MG63 (cell line): ENCODE data around the gene AVP. TPM values are rescaled to one million over a fixed set of nuclear protein-coding genes. Genes with fewer than 3 reads are reported as not detected.
"Not testable (repeated sequence)": the region's sequence is repeated elsewhere in the genome, so short reads cannot be mapped to it uniquely, and the experiment has no call there.

Source experiments
- DNase-seq: peaks from one replicate; pipeline ENCODE4 v3.0.0-alpha.2; 2020
- H3K27me3 ChIP-seq: fragments of 250-450 bp; sonication (Bioruptor Pico); 2 replicates; pipeline ENCODE4 v1.5.1; 2020; ENCODE audit warnings: mild to moderate bottlenecking, moderate library complexity
- H3K36me3 ChIP-seq: fragments of 250-450 bp; sonication (Bioruptor Pico); 2 replicates; pipeline ENCODE4 v1.5.1; 2020; ENCODE audit warnings: mild to moderate bottlenecking, moderate library complexity
- H3K4me3 ChIP-seq: fragments of 250-450 bp; sonication (Bioruptor Pico); 2 replicates; pipeline ENCODE4 v1.5.1; 2020; ENCODE audit warnings: mild to moderate bottlenecking, moderate library complexity
- H3K9me3 ChIP-seq: fragments of 250-450 bp; sonication (Bioruptor Pico); 2 replicates; pipeline ENCODE4 v1.5.1; 2020; ENCODE audit warnings: mild to moderate bottlenecking, moderate library complexity
- total RNA-seq: library from RNA; depleted of rRNA; stranded (reverse); fragments of >200 nt; shearing (Covaris generic); gene quantifications from 2 replicates; pipeline ENCODE4 v1.2.3, GENCODE V29; 2014; ENCODE audit warnings: low replicate concordance; rRNA removed

AVP gene, protein sequence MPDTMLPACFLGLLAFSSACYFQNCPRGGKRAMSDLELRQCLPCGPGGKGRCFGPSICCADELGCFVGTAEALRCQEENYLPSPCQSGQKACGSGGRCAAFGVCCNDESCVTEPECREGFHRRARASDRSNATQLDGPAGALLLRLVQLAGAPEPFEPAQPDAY
- not detected in 2 replicates for total RNA-seq

DNA sequence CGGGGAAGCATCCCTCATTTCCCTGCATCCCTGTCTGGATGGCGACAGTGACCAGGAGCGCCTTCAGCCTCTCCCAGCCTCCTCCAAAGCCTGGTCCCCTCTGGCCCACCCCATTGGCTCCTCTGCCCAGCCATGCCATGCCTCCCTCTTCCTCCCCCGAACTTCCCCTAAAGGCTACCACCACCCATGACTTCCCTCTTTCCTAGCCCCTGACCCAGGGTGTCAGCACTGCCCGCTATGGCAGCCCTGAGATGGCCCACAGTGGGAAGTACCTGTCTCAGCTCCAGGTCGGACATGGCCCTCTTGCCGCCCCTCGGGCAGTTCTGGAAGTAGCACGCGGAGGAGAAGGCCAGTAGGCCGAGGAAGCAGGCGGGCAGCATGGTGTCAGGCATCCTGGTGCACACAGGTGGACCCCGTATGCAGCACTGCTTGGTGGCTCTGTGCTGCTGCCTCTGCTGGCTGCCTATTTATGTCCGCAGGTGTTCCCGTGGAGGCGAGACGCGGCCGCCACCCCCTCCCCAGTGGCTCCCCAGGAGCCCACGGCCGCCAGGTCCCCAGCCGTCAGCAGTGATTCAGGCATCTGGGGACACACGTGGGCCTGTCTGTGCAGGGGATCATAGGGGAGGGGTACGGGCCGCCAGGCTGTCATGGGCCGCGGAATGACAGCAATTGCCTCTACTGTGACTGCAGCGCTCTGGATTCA lies at the start of gene AVP:
TSS of gene AVP (minus strand) at position 442 of the 703 bp plus-strand sequence. CDS start at position 392, 50 bp downstream.
- no peaks in the 10 kb centered on the region for H3K36me3 ChIP-seq
- H3K27me3 ChIP-seq: no peaks in the 10 kb centered on the region
- DNase-seq: no peak
- no peaks in the 10 kb centered on the region for H3K9me3 ChIP-seq
- H3K4me3 ChIP-seq: no peak within 1 kb of the TSS

DNA sequence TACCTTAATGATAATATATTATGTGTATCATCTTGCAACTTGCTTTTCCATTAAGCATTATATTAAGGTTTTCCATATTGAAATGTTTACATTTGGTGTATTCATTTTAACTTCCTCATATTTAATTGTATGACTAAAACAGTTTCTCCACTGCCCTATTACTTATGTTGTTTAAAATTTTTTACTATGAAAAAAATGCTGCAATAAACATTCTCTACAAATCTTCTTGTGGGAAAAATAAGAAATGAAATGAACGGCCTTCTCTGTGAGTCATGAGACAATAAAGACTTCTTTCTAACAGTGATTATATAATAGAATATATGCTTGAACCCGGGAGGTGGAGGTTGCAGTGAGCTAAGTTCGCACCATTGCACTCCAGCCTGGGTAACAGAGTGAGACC lies 49.6 kb upstream of the AVP start:
- no peaks in the 10 kb centered on the region for H3K27me3 ChIP-seq
- H3K36me3 ChIP-seq: no peaks in the 10 kb centered on the region
- H3K4me3 ChIP-seq: no peak overlapping the region
- DNase-seq: no peak
- H3K9me3 ChIP-seq: no peaks in the 10 kb centered on the region

DNA sequence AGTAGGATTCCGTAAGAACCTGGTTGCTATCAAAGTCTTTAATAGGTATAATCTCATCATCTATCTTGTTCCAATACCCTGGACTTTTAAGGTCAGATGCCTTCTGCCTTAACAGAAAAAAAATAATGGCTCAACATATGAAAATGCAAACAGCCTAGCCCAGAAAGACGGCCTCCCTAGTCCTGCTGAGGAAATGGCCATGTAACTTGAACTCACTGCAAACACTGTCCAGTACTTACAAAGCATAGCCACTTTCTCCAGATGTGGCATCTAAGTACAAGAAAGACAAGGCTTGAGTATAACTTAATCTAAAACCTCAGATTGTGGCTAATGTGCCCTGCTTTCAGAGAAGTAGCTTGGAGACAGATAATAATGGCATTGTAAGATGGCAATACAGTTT lies 48.6 kb upstream of the AVP start:
- no peaks in the 10 kb centered on the region for H3K36me3 ChIP-seq
- DNase-seq: no peak

DNA sequence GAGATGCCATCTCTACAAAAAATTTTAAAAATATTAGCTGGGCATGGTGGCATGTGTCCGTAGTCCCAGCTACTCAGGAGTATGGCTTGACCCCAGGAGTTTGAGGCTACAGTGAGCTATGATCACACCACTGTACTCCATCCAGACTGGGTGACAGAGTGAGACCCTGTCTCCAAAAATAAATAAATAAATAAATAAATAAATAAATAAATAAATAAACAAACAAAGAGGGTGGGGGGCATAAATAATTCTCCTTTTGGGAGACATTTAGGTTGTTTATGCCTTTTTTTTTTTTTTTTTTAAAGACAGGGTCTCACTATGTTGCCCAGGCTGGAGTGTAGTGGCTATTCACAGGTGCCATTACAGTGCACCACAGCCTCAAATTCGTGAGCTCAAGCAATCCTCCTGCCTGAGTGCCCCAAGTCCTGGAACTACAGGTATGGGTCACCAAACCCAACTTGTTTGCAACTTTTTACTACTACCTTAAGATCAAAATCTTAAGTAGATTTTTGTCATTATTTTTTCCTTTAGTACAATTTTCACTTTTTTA lies 45.6 kb upstream of the AVP start:
- no peak for DNase-seq
- Histone ChIP-seq H3K36me3 (no peaks in the 10 kb centered on the region), H3K4me3 (no peak overlapping the region), H3K27me3 (no peaks in the 10 kb centered on the region), H3K9me3 (no peaks in the 10 kb centered on the region)

More for the DNA sequence above, 48.6 kb upstream of the AVP start:
- no peak overlapping the region for H3K4me3 ChIP-seq
- no peaks in the 10 kb centered on the region for H3K27me3 ChIP-seq
- no peaks in the 10 kb centered on the region for H3K9me3 ChIP-seq

DNA sequence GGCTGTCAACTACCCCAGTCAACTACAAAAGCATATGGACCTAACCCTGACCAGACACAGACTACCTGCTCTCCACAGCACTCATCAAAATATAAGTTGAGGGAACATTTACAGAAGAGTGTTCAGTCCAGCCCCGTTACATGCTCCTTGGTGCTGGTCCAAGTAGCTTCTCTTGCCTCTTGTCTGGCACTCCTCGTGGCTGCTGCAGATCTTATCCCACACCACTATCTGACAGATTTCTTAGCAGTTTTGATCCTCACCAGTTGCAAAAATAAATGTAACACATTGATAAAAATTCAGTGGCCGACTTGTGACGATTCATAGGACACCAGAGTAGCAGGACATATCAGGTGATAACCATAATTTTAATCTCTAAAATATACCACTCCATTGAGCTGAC lies 44.6 kb upstream of the AVP start:
- H3K9me3 ChIP-seq: no peaks in the 10 kb centered on the region
- H3K27me3 ChIP-seq: no peaks in the 10 kb centered on the region
- no peak overlapping the region for H3K4me3 ChIP-seq
- H3K36me3 ChIP-seq: no peaks in the 10 kb centered on the region
- no peak for DNase-seq

DNA sequence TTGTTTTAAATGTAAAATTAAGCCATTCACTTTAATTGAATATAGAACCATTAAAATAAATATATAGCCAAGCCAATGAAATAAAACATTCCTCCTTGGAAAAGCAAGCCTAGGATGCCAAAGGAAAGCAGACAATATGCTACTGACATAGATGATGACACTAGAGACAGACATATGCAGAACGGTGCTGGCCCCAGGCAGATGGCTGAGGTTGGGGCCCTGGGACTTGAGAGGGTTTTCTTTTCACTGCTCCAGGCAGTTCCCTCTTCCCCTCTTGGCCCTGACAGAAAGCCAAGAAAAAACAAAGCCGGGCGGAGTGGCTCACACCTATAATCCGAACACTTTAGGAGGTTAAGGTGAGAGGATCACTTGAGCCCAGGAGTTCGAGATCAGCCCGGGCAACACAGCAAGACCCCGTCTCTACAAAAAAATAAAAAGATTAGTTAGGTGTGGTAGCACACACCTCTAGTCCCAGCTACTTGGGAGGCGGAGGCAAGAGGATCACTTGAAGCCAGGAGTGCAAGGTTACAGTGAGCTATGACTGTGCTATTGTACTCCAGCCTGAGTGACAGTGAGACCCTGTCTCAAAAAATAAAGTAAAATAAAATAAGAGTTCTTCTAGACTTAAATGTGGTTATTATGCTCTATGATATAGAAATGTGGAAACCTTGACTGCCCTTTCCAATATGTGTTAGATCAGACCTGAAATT lies 43.9 kb upstream of the AVP start:
- H3K36me3 ChIP-seq: no peaks in the 10 kb centered on the region
- DNase-seq: no peak
- no peaks in the 10 kb centered on the region for H3K27me3 ChIP-seq
- no peaks in the 10 kb centered on the region for H3K9me3 ChIP-seq
- no peak overlapping the region for H3K4me3 ChIP-seq

DNA sequence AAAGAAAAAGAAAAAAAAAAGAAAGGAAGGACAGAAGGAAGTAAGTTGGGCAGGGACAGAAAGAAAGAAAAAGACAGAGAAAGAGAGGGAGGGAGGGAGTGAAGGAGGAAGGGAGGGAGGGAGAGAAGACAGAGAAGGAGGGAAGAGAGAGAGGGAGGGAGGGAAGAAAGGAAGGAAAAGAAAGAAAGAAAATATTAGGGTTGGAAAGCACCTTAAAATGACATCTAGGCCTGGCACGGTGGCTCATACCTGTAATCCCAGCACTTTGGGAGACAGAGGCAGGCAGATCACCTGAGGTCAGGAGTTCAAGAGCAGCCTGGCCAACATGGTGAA lies 42.0 kb upstream of the AVP start:
- Histone ChIP-seq H3K4me3 (no peak overlapping the region), H3K27me3 (no peaks in the 10 kb centered on the region), H3K9me3 (no peaks in the 10 kb centered on the region), H3K36me3 (no peaks in the 10 kb centered on the region)
- no peak for DNase-seq

DNA sequence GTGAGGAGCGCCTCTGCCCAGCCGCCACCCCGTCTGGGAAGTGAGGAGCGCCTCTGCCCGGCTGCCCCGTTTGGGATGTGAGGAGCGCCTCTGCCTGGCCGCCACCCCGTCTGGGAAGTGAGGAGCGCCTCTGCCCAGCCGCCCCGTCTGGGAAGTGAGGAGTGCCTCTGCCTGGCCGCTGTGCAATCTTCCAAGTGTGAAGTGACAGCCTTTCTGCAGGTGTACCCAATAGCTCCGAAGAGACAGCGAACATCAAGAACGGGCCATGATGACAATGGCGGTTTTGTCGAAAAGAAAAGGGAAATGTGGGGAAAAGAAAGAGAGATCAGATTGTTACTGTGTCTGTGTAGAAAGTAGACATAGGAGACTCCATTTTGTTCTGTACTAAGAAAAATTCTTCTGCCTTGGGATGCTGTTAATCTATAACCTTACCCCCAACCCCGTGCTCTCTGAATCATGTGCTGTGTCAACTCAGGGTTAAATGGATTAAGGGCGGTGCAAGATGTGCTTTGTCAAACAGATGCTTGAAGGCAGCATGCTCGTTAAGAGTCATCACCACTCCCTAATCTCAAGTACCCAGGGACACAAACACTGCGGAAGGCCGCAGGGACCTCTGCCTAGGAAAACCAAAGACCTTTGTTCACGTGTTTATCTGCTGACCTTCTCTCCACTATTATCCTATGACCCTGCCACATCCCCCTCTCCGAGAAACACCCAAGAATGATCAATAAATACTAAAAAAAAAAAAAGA lies 41.4 kb upstream of the AVP start:
- DNase-seq, H3K36me3 ChIP-seq, H3K9me3 ChIP-seq, H3K4me3 ChIP-seq, H3K27me3 ChIP-seq: not testable (repeated sequence)

DNA sequence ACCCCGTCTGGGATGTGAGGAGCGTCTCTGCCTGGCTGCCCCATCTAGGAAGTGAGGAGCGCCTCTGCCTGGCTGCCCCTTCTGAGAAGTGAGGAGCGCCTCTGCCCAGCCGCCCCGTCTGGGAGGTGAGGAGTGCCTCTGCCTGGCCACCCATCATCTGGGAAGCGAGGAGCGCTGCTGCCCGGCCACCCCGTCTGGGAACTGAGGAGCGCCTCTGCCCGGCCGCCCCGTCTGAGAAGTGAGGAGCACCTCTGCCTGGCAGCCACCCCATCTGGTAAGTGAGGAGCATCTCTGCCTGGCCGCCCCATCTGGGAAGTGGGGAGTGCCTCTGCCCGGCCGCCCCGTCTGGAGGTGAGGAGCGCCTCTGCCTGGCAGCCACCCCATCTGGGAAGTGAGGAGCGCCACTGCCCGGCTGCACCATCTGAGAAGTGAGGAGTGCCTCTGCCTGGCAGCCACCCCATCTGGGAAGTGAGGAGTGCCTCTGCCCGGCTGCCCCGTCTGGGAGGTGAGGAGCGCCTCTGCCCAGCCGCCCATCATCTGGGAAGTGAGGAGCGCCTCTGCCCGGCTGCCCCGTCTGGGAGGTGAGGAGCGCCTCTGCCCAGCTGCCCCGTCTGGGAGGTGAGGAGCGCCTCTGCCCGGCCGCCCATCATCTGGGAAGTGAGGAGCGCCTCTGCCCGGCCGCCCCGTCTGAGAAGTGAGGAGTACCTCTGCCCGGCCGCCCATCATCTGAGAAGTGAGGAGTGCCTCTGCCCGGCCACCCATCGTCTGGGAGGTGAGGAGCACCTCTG lies 40.4 kb upstream of the AVP start:
- not testable (repeated sequence) for H3K36me3 ChIP-seq, DNase-seq, H3K4me3 ChIP-seq

DNA sequence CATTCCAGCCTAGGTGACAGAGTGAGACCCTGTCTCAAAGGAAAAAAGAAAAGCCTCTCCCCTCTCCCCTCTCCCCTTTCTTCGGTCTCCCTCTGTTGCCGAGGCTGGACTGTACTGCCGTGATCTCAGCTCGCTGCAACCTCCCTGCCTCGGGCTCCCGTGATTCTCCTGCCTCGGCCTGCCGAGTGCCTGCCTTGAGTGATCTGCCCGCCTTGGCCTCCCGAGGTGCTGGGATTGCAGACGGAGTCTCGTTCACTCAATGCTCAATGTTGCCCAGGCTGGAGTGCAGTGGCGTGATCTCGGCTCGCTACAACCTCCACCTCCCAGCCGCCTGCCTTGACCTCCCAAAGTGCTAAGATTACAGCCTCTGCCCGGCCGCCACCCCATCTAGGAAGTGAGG lies 39.6 kb upstream of the AVP start:
- H3K4me3 ChIP-seq, H3K36me3 ChIP-seq, H3K27me3 ChIP-seq, H3K9me3 ChIP-seq, DNase-seq: not testable (repeated sequence)

More for the DNA sequence above, 40.4 kb upstream of the AVP start:
- not testable (repeated sequence) for H3K27me3 ChIP-seq, H3K9me3 ChIP-seq

DNA sequence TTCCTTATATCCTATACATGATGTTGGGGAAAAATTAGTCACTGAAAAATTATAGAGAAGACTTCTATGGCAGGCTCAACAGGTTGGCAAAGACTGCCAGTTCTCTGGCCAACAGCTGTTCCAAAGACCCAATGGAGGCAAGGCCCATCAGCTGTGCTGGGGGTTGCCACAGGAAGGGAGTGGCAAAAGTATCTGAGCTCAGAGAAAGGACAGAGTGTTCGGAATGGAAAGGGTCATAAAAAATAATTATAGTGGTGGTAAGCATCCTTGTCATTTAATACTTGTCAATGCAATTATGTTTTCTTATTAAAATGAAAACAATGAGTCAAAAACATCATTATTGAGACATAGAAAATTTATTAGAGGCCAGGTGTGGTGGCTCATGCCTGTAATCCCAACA lies 39.0 kb upstream of the AVP start:
- DNase-seq: peak; percentile 24
- H3K4me3 ChIP-seq: no peak overlapping the region
- no peaks in the 10 kb centered on the region for H3K27me3 ChIP-seq
- no peaks in the 10 kb centered on the region for H3K36me3 ChIP-seq
- no peaks in the 10 kb centered on the region for H3K9me3 ChIP-seq

DNA sequence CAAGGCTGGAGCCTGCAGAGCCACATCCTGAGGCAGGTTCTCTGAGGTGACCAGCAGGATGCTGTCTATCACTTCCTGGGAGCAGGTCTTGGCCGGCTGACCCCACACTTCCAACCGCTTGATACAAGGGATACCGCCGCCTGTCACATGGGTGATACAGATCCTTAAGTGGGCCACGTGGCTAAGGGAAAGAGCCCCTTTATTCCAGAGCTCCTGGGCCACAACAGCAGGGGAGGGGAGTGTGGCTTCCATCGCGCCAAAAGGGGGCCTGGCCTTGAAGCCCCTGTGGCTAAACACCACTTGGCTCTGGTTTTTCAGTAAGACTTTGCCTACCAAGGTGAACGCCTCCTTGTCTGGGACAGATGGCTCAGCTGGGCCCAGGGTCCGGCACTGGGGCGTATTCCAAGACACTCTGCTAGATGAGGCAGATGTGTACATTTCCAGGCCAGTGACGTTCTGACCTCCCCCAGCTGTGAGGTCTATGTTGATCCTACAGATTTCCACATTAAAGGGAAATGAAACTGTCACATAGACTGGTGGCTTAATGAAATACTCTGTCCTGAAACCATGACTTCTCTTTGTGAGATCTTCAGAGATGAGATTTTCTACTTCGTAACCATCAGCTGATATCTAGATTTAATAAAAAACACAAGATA lies 37.6 kb upstream of the AVP start:
- DNase-seq: no peak
- H3K27me3 ChIP-seq: no peaks in the 10 kb centered on the region
- H3K9me3 ChIP-seq: no peaks in the 10 kb centered on the region
- no peaks in the 10 kb centered on the region for H3K36me3 ChIP-seq
- H3K4me3 ChIP-seq: no peak overlapping the region

DNA sequence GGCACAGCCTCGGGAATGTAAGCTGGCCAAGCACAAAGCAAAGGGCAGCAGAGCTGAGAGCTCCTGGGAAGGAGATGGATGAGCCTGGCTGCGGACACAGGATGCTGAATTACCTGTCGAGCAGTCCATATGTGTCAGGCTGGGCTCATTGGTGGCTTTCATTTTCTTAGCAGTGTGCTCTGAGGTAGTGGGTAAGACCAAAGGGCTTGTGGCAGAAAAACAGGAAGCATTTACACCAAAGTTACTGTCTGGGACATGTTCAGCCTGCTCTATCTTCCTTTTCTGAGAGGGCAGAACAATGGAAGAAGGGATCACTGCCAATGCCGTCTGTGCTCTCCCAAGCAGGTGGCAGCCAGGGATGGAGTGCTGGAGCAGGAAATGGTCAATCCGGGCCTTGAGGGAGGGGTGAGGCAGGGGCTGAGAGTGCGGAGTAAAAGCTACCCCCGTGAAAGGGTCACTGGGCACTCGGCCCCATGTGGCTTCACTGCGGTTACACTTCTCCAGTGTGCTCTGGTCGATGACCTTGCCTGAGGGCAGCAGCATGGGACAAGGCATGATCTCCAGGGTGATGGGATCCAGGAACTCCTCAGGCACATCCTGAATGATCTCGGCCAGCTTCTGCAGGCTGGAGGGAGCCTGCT lies 36.9 kb upstream of the AVP start:
- no peak for DNase-seq
- Histone ChIP-seq H3K4me3 (no peak overlapping the region), H3K27me3 (no peaks in the 10 kb centered on the region), H3K9me3 (no peaks in the 10 kb centered on the region), H3K36me3 (no peaks in the 10 kb centered on the region)

DNA sequence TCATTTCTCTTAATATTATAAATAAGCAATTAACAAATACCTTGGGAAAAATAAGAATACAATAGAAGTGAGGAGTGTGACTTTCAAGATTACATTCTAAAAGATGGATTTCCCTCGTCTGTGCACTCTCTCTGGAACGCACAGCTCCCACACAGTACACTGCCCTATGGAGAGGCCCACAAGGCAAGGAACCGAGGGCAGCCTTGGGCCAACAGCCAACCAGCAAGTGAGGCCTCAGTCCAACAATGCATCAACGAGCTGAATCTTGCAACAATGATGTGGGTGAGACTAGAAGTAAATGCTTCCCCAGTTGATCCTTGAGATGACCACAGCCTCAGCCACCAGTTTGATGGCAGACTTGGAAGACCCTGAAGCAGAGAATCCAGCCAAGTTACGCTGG lies 34.5 kb upstream of the AVP start:
- Histone ChIP-seq H3K9me3 (no peaks in the 10 kb centered on the region), H3K36me3 (no peaks in the 10 kb centered on the region), H3K27me3 (no peaks in the 10 kb centered on the region), H3K4me3 (no peak overlapping the region)
- DNase-seq: no peak

DNA sequence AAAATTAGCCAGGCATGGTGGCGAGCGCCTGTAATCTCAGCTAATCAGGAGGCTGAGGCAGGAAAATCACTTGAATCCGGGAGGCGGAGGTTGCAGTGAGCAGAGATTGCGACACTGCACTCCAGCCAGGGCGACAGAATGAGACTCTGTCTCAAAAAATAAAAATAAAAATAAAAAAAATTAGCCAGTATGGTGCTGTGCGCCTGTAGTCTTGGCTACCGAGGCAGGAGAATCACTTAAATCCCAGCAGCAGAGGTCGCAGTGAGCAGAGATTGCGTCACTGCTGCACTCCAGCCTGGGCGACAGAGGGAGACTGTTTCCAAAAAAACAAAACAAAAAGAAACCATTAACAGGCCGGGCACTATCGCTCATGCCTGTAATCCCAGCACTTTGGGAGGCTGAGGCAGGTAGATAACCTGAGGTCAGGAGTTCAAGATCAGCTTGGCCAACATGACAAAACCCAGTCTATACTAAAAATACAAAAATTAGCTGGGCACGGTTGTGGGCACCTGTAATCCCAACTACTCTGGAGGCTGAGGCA lies 33.4 kb upstream of the AVP start:
- not testable (repeated sequence) for H3K4me3 ChIP-seq, H3K36me3 ChIP-seq, DNase-seq, H3K9me3 ChIP-seq, H3K27me3 ChIP-seq
